ENCODE results near the gene CDH15. TPM values are rescaled to one million over a fixed set of nuclear protein-coding genes. Genes with fewer than 3 reads are reported as not detected.

The CDH15 gene
- total RNA-seq, 1 donor from 2014 or later, result under 0.01 TPM

GRCh38 chr16:89216315-89217137 lies 45.0 kb downstream of the CDH15 start:
- DNase-seq (ENCODE audit: low read depth) (peak; percentile 69), FAIRE-seq (no peak)
- H3K36me3 ChIP-seq (ENCODE audit: control insufficient read depth, insufficient read depth, low read length), result peaks cover 5% of the 10 kb centered on the region
- H3K4me3 ChIP-seq (ENCODE audit: low read depth, low read length), result peak overlapping the region; percentile 96
- no peaks in the 10 kb centered on the region for H3K27me3 ChIP-seq (ENCODE audit: control insufficient read depth, insufficient read depth, low read length)
- TF ChIP-seq, protein P1, sequence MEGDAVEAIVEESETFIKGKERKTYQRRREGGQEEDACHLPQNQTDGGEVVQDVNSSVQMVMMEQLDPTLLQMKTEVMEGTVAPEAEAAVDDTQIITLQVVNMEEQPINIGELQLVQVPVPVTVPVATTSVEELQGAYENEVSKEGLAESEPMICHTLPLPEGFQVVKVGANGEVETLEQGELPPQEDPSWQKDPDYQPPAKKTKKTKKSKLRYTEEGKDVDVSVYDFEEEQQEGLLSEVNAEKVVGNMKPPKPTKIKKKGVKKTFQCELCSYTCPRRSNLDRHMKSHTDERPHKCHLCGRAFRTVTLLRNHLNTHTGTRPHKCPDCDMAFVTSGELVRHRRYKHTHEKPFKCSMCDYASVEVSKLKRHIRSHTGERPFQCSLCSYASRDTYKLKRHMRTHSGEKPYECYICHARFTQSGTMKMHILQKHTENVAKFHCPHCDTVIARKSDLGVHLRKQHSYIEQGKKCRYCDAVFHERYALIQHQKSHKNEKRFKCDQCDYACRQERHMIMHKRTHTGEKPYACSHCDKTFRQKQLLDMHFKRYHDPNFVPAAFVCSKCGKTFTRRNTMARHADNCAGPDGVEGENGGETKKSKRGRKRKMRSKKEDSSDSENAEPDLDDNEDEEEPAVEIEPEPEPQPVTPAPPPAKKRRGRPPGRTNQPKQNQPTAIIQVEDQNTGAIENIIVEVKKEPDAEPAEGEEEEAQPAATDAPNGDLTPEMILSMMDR (IDR thresholded peaks at IDR 0.05; ENCODE audit: insufficient read depth, low read length, severe bottlenecking), result peak; percentile 72

GRCh38 chr16:89217138-89217387 lies 45.5 kb downstream of the CDH15 start:
- DNase-seq (ENCODE audit: low read depth), result no peak
- Histone ChIP-seq H3K4me3 (ENCODE audit: low read depth, low read length) (peak overlapping the region; percentile 96), H3K36me3 (ENCODE audit: control insufficient read depth, insufficient read depth, low read length) (peaks cover 7% of the 10 kb centered on the region), H3K27me3 (ENCODE audit: control insufficient read depth, insufficient read depth, low read length) (no peaks in the 10 kb centered on the region)
- no peak for FAIRE-seq
- TF ChIP-seq, protein P1 (IDR thresholded peaks at IDR 0.05; ENCODE audit: insufficient read depth, low read length, severe bottlenecking), result no peak

GRCh38 chr16:89217388-89218191 lies 46.0 kb downstream of the CDH15 start, which contains the start of gene ZNF778:
ZNF778 (plus strand) TSS chr16:89217703; CDS start chr16:89221128, 3,425 bp downstream.
- peak; percentile 69 for DNase-seq (ENCODE audit: low read depth)
- no peak for FAIRE-seq

DNA sequence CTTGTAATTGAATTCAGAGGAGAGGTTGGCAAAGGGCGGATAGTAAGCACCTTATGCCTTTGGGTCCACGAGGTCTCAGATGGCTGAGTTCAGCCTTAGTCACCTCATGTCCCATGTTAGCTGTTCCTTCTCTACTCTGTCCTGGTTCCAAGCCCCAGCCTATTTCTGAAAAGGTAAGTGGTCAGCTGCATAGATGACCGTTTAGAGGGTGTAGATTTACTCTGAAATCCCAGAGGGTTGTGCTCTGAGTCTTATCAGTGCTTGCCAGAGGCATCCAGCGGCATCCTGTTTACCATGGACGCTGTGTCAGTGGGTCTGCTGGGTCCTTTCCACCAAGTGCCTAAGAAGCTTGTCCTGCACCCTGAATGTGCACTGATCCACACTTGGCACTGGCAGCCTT lies 47.8 kb downstream of the CDH15 start:
- DNase-seq (ENCODE audit: low read depth) (no peak), FAIRE-seq (no peak)
- H3K27me3 ChIP-seq (ENCODE audit: control insufficient read depth, insufficient read depth, low read length), result no peaks in the 10 kb centered on the region
- H3K36me3 ChIP-seq (ENCODE audit: control insufficient read depth, insufficient read depth, low read length), result peaks cover 11% of the 10 kb centered on the region
- H3K4me3 ChIP-seq (ENCODE audit: low read depth, low read length), result no peak overlapping the region
- TF ChIP-seq, protein P1 (IDR thresholded peaks at IDR 0.05; ENCODE audit: insufficient read depth, low read length, severe bottlenecking), result no peak

More at GRCh38 chr16:89217388-89218191, 46.0 kb downstream of the CDH15 start, which contains the start of gene ZNF778:
- Histone ChIP-seq H3K36me3 (ENCODE audit: control insufficient read depth, insufficient read depth, low read length) (peaks cover 7% of the 10 kb centered on the region), H3K27me3 (ENCODE audit: control insufficient read depth, insufficient read depth, low read length) (no peaks in the 10 kb centered on the region), H3K4me3 (ENCODE audit: low read depth, low read length) (peak within 1 kb of the TSS; percentile 96)
- TF ChIP-seq, protein P1 (IDR thresholded peaks at IDR 0.05; ENCODE audit: insufficient read depth, low read length, severe bottlenecking), result no peak

GRCh38 chr16:89221604-89222003 lies 50.1 kb downstream of the CDH15 start:
- peaks cover 19% of the 10 kb centered on the region for H3K36me3 ChIP-seq (ENCODE audit: control insufficient read depth, insufficient read depth, low read length)
- DNase-seq (ENCODE audit: low read depth) (no peak), FAIRE-seq (no peak)
- TF ChIP-seq, protein P1 (IDR thresholded peaks at IDR 0.05; ENCODE audit: insufficient read depth, low read length, severe bottlenecking), result no peak
- H3K4me3 ChIP-seq (ENCODE audit: low read depth, low read length), result no peak overlapping the region
- H3K27me3 ChIP-seq (ENCODE audit: control insufficient read depth, insufficient read depth, low read length), result no peaks in the 10 kb centered on the region

Measured in bronchial epithelial cell (primary cell).